OCI-LY1 (cell line): Measurements from ENCODE around the gene DBN1.

Experiments used
- EZH2 ChIP-seq: fragments of 200-600 bp; sonication (generic), shearing (Covaris generic); IDR thresholded peaks from 2 replicates; pipeline ENCODE4 v1.8.0; 2017; ENCODE audit warnings: borderline replicate concordance, mixed run types, mild to moderate bottlenecking, antibody characterized with exemption, low read length, moderate library complexity, mixed read lengths
- TF ChIP-seq, protein P1 (sequence below): fragments of 200-600 bp; sonication (generic), shearing (Covaris generic); IDR thresholded peaks from 2 replicates; pipeline ENCODE4 v1.5.1; 2017; ENCODE audit warnings: mild to moderate bottlenecking, antibody characterized with exemption, low read length, moderate library complexity, mixed read lengths

DNA sequence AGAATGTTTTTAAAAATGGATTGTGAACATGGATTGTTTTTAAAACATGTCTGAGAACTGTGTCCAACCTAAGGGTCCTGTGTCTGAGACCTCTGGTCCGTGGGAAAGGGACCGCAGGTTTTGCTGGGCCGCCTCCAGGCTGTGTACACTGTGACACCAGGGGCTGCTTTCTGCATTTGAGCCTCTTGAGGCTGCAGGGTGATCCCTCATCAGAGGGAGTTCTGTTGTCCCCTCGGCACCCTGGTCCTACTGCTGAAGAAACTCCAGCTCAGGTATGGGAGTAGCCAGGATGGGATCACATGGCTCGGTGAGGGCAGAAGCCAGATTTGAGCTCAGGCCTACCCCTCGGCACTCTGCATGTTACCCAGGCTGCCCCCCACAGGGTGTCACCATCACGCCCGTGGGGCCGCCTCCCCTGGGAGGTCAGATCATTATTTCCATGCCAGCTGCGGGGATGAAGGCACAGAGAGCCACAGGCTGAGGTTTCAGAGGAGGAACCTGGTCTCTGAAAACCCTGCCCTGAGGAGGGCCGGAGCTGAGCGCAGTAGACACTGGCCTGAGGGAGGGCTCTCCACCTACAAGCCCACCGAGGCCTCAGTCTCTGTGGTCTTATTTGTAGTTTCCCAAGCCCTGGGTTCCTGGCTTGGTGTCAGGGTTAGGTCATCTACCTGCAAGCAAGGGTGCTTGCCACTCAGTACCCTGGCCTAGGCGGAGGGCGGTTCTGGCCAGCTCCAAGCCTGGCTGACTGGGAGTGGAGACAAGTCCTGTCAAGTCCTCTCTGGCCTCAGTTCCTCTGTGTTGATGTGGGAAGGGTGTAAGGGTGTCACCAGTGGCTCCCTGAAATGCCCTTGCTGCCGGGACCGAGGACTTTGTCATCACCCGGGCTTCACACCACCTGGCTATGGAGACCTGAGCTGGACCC is 24.0 kb downstream of the DBN1 start:
- TF ChIP-seq EZH2: no peak
- TF ChIP-seq, protein P1, sequence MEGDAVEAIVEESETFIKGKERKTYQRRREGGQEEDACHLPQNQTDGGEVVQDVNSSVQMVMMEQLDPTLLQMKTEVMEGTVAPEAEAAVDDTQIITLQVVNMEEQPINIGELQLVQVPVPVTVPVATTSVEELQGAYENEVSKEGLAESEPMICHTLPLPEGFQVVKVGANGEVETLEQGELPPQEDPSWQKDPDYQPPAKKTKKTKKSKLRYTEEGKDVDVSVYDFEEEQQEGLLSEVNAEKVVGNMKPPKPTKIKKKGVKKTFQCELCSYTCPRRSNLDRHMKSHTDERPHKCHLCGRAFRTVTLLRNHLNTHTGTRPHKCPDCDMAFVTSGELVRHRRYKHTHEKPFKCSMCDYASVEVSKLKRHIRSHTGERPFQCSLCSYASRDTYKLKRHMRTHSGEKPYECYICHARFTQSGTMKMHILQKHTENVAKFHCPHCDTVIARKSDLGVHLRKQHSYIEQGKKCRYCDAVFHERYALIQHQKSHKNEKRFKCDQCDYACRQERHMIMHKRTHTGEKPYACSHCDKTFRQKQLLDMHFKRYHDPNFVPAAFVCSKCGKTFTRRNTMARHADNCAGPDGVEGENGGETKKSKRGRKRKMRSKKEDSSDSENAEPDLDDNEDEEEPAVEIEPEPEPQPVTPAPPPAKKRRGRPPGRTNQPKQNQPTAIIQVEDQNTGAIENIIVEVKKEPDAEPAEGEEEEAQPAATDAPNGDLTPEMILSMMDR: no peak
